GM21390 (cell line): ENCODE measurements around the gene OR10AD1.
"Not testable (repeated sequence)": the region's sequence is repeated elsewhere in the genome, so short reads cannot be mapped to it uniquely, and the experiment has no call there.

Experiments used
- ATAC-seq: cut with Tn5 transposase; IDR thresholded peaks from one replicate; pipeline ENCODE4 v1.9.1; 2021; ENCODE audit not compliant: unreplicated experiment

Gene OR10AD1

DNA sequence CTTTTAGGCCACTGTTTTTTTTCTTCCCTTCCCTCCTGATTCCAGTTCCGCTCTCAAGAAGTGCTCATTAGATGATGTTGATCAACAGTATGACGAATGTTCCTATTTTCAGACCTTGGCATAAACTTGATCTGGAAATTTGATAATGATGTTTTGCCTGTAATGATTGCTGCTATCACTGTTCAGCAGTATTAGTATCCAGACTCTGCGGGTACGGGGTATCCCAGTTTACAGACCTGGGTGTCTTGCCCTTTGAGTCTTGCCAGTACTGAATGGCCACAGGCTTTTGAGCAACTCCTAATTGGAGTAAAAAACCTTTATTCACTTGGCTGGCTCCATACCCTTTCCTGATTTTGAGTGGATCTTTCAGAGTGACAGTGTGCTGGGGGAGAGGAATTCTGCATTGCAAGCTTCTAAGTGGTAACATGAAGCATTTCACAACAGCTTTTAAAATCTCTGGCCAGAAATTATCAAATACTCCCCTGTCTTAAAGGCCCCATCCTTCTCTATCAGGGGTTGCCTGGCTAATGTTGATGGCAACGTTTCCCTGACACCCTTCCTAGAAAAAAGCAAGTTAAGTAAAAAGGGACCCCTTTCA lies 39.8 kb downstream of the OR10AD1 start:
- ATAC-seq, result no peak

- no peak for ATAC-seq
Observed at GRCh38 chr12:48160807-48161206, 42.3 kb downstream of the OR10AD1 start.

- ATAC-seq, result no peak
Observed at GRCh38 chr12:48160046-48160445, 43.0 kb downstream of the OR10AD1 start.

DNA sequence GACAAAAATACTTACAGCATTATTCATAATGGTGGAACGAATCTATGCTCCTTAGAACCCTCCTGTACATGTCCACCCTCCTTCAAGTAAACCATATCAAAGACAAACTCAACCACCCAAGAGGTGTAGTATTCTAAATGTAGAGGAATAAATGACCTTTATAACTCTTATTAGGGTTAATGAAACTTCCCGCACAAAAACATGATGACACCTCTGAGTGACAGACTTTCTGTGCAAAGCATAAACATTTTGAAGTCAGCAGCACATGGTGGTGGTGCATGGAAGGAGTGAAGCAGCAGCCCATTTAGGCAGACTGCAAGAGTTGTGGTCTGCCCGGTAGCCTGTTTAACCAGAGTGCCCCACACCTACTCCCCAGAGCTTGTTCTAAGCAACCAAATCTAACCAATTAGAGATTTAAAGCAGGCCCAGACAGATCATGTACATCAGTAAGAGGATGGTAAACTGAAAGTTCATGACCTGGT lies 45.2 kb downstream of the OR10AD1 start:
- no peak for ATAC-seq

DNA sequence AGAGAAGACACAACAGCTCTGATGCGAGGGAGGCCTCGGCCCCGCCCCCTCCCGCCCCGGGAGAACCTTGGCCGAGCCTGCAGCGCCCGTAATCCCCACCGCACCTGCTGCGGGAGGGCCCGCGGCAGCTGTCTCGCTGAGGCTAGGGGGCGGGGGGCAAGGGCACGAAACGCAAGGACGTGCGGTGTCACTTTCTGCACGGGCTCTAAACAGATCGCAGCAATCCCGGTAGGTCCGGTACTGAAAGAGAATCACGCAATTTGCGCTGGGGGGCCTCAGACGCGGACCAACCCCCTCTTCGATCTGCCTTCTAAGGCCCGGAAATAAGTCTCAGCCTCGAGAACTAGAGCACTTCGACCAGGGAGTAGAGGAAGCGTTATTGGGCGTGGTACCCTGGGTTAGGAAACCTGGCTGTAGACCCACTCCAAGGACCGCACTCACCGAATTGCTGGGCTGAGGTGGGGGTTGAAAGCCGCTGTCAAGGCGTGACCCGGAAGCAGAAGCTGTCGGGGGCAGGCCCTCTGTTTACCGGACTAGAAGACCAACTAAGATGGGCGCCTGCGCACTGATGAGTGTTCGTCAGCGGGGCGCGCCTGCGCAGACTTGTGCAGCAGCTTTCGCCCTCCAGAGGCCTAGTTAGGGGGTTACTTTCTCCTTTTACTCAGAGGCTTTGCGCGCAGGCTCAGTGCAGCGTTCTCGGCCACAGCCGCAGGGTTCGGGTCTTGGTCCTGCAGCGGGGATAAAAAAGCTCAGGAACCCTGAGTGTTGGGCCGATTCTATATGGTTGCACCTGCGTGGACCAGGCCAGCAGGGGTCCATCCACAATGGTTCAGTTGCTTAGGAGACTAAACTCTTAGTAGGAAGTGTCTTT lies 45.8 kb downstream of the OR10AD1 start, which contains the start of gene ASB8:
Gene ASB8, minus strand, starts transcription at position 498 of the 871 bp plus-strand sequence. CDS start 4,019 bp downstream, outside the sequence.
- ATAC-seq, result peak; percentile 84

- ATAC-seq, result no peak
Observed at GRCh38 chr12:48156652-48157017, 46.5 kb downstream of the OR10AD1 start.

- not testable (repeated sequence) for ATAC-seq
Observed at GRCh38 chr12:48155786-48156185, 47.3 kb downstream of the OR10AD1 start.
